ENCODE data around the gene NES.
A peak's percentile ranks its signal among the peaks of the same experiment; 100 is the strongest.

NES gene

GRCh38 chr1:156660752-156661112, 16.5 kb downstream of the NES start:
- no peak for DNase-seq

- DNase-seq, result peak; percentile 99
Observed at GRCh38 chr1:156659988-156660751, 17.0 kb downstream of the NES start.

- peak; percentile 70 for DNase-seq
Observed at GRCh38 chr1:156659661-156659987, 17.6 kb downstream of the NES start.

GRCh38 chr1:156658945-156659574, 18.1 kb downstream of the NES start:
- no peak for DNase-seq

- no peak for DNase-seq
Observed at GRCh38 chr1:156658496-156658895, 18.7 kb downstream of the NES start.

- DNase-seq, result peak; percentile 93
Observed at GRCh38 chr1:156657741-156658319, 19.4 kb downstream of the NES start.

- DNase-seq, result peak; percentile 87
Observed at GRCh38 chr1:156656806-156657740, 20.1 kb downstream of the NES start.

GRCh38 chr1:156655904-156656516, 21.2 kb downstream of the NES start:
- no peak for DNase-seq

- DNase-seq, result no peak
Observed at GRCh38 chr1:156655151-156655903, 21.9 kb downstream of the NES start.

GRCh38 chr1:156654700-156655099, 22.5 kb downstream of the NES start:
- DNase-seq, result no peak

GRCh38 chr1:156652992-156653355, 24.2 kb downstream of the NES start:
- DNase-seq, result no peak

- no peak for DNase-seq
Observed at GRCh38 chr1:156652131-156652991, 24.8 kb downstream of the NES start.

- DNase-seq, result no peak
Observed at GRCh38 chr1:156648951-156649350, 28.3 kb downstream of the NES start.

- no peak for DNase-seq
Observed at GRCh38 chr1:156648496-156648895, 28.7 kb downstream of the NES start.

GRCh38 chr1:156647351-156647750, 29.9 kb downstream of the NES start:
- DNase-seq, result no peak

GRCh38 chr1:156646738-156647211, 30.4 kb downstream of the NES start:
- no peak for DNase-seq

GRCh38 chr1:156645666-156646065, 31.5 kb downstream of the NES start:
- no peak for DNase-seq

- DNase-seq, result no peak
Observed at GRCh38 chr1:156645056-156645455, 32.2 kb downstream of the NES start.

- DNase-seq, result no peak
Observed at GRCh38 chr1:156644640-156645039, 32.6 kb downstream of the NES start.

- DNase-seq, result no peak
Observed at GRCh38 chr1:156644146-156644545, 33.1 kb downstream of the NES start.

- peak; percentile 36 for DNase-seq
Observed at GRCh38 chr1:156643778-156644092, 33.5 kb downstream of the NES start.

Data from DMS53 (cell line).